WI38 (cell line): ENCODE data around the gene DLGAP3.

Experiments used
- H3K4me3 ChIP-seq: 2 replicates; pipeline ENCODE4 v1.5.1; 2011; ENCODE audit warnings: low read depth, mild to moderate bottlenecking, control low read depth, low read length
- TF ChIP-seq, protein P1 (sequence below): IDR thresholded peaks from 2 replicates; pipeline ENCODE4 v1.5.1; 2012; ENCODE audit warnings: low read depth, mild to moderate bottlenecking, control low read depth, low read length

DLGAP3 gene

GRCh38 chr1:34907487-34908090, 21.9 kb downstream of the DLGAP3 start:
- TF ChIP-seq, protein P1, sequence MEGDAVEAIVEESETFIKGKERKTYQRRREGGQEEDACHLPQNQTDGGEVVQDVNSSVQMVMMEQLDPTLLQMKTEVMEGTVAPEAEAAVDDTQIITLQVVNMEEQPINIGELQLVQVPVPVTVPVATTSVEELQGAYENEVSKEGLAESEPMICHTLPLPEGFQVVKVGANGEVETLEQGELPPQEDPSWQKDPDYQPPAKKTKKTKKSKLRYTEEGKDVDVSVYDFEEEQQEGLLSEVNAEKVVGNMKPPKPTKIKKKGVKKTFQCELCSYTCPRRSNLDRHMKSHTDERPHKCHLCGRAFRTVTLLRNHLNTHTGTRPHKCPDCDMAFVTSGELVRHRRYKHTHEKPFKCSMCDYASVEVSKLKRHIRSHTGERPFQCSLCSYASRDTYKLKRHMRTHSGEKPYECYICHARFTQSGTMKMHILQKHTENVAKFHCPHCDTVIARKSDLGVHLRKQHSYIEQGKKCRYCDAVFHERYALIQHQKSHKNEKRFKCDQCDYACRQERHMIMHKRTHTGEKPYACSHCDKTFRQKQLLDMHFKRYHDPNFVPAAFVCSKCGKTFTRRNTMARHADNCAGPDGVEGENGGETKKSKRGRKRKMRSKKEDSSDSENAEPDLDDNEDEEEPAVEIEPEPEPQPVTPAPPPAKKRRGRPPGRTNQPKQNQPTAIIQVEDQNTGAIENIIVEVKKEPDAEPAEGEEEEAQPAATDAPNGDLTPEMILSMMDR = no peak
- no peak overlapping the region for H3K4me3 ChIP-seq

DNA sequence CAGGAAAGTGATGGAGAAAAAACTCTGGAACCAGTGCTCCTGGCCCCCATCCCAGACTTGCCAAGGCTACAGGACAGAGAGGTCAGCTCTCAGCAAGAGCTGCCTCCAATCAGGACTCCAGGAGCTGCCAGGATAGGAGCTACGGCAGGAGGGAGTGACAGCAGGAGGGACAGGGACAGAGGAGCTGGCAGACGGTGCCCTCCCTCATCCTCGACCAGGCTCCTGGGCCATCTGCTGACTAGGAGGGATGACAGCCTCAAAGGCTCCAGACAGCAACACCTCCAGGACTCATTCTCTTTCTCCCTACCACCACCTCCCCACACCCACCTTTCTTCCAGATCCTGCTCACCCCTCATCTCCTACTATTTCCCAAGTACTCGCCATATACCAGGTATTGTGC, 22.7 kb downstream of the DLGAP3 start:
- no peak overlapping the region for H3K4me3 ChIP-seq
- TF ChIP-seq, protein P1 = no peak

DNA sequence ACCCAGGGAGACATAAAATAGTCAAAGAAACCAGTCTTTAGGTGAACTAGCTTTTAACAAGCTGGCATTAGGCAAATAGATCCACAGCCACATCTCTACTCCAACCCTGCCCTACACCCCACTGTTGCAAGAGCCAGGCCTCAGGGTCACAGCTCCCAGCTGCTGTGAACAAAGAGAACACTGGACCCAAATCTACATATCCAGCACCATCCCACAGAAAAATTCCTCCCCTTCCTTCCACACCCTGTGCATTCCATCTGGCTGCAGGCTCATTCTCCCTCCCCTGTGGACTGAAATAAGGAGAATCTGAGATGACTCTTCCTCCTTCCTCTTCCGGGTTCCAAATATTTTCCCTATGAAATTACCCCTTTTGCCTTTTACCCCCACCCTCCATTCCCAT, 23.2 kb downstream of the DLGAP3 start:
- TF ChIP-seq, protein P1 = no peak

DNA sequence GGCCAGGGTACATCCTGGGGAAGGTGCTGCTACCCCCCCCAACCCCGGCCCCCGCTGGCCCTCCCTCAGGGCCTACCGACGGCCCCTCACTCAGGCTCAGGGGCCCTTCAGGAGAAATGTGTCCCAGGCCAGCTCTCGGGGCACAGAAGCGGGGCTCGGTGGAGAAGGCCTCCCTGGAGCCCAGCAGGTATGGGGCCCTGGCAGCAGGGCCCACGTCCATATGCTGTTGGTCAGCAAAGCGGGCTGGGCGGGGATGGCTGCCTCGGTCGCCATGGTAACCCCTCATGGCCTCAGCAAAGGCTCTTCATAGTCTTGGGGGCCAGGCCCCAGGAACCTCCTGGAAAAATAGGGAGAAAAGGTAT, 24.4 kb downstream of the DLGAP3 start:
- TF ChIP-seq, protein P1 = no peak
- no peak overlapping the region for H3K4me3 ChIP-seq

More for the DNA sequence above, 23.2 kb downstream of the DLGAP3 start:
- H3K4me3 ChIP-seq = no peak overlapping the region

GRCh38 chr1:34904236-34905097, 25.0 kb downstream of the DLGAP3 start:
- TF ChIP-seq, protein P1 = no peak
- no peak overlapping the region for H3K4me3 ChIP-seq

- TF ChIP-seq, protein P1 = no peak
- no peak overlapping the region for H3K4me3 ChIP-seq
These were observed 27.5 kb downstream of the DLGAP3 start for GRCh38 chr1:34901919-34902318.
